ENCODE data around the gene CDIPT. TPM values are rescaled to one million over a fixed set of nuclear protein-coding genes. Genes with fewer than 3 reads are reported as not detected.

CDIPT gene
- 59.4 and 102 TPM in 2 replicates for total RNA-seq

DNA sequence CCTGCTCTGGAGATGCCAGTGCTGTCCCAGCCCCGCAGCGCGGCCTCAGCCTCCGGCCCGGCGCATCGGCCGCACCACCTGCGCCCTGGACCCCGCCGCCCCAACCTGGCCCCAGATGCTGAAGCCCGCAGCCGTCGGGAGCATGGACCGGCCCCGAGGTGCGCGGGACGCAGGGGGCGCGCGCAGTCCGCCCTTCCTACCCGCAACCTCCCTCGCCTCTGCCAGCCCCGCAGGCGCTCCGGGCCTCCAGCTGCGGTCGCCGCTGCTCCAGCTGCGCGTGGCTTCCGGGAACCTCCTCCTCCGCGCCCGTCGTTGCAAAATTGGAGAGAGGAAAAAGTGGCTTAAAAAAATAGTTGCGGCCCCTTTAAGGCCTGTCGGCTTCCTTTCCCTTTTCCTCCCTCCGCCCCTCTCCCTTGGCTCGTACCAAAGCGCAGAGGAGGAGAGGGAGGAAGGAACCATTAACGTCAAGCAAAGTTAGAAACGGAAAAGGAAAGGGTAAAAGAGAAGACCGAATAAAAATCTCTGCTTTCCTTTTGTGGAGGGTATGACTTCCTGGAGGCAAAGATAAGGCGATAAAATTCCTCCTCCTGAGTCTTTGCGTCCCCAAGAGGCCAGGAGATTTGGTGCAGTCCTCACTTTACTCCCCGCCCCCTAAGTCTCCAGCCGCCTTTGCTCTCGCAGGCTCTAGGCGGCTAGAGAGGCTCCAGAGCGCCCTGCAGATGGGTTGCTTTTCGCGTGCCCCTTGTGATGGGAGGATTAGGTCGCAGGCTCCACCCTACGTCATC is at the start of gene CDIPT:
CDIPT (minus strand) TSS at position 343 of the 785 bp plus-strand sequence. CDS start 369 bp downstream, outside the sequence.

GRCh38 chr16:29900102-29900887 is 37.3 kb upstream of the CDIPT start, which contains the start of gene ASPHD1:
TSS of gene ASPHD1 (plus strand) at chr16:29900488. CDS start at chr16:29900972, 484 bp downstream.

GRCh38 chr16:29899516-29900101 is 36.6 kb upstream of the CDIPT start, which contains the start of gene SEZ6L2:
TSS of gene SEZ6L2 (minus strand) at chr16:29899550. CDS start at chr16:29899019, 531 bp downstream.

GRCh38 chr16:29820271-29820701 is 42.7 kb downstream of the CDIPT start, which contains the start of gene MVP:
TSS of gene MVP (plus strand) at chr16:29820462. CDS start at chr16:29830550, 10,088 bp downstream.

DNA sequence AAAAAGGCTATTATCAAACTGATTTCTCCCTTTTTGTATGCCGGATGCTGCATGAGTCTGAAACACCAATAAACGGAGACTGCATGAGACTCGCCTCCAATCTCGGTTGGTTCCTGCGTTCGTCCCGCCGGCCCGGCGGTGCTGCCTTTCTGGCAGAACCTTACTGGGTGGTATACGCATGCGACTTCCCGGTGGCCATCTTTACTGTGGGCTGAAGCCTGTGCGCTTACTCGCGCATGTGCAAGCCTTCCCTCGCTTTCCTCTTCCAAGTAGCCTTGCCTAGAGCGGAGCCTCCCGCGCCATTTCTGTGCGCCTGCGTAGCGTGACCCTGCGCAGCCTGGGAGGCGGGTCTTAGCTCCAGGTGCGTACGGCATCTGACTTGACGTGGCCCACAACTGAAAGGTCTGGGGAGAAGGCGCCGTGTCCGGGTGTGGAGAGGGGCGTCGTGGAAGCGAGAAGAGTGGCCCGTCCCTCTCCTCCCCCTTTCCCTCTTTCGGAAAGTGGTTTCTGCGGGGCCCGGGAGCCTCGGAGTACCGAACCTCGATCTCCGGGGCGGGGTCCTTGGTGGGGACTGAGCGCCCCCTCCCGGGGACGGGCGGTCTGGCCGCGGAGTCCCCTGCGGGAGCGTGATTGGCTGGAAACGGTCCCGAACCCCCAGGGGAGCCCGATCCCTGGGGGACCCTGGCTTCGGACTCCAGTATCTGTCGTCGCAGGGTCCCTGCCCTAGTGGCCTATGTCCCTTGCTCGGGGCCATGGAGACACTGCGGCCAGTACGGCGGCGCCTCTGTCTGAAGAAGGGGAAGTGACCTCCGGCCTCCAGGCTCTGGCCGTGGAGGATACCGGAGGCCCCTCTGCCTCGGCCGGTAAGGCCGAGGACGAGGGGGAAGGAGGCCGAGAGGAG is 47.0 kb downstream of the CDIPT start, which contains the start of gene PAGR1:
PAGR1 (plus strand) TSS at position 360 of the 901 bp plus-strand sequence; CDS start at position 734, 374 bp downstream.

GRCh38 chr16:29811896-29812665 is 50.9 kb downstream of the CDIPT start, which contains the start of gene PRRT2:
TSS of gene PRRT2 (plus strand) at chr16:29812193. CDS start at chr16:29813055, 862 bp downstream.

Other genes starting within 250 kb of the CDIPT start
- not detected in 2 replicates for gene SPN, start 200.0 kb downstream of the CDIPT start, total RNA-seq
- 101 and 156 TPM in 2 replicates for gene QPRT, start 184.0 kb downstream of the CDIPT start, total RNA-seq
- gene C16orf54, start 117.2 kb downstream of the CDIPT start, total RNA-seq: not detected in 2 replicates
- not detected in 2 replicates for gene ZG16, start 85.0 kb downstream of the CDIPT start, total RNA-seq
- 33.2 and 134 TPM in 2 replicates for gene KIF22, start 72.5 kb downstream of the CDIPT start, total RNA-seq
- 128 and 170 TPM in 2 replicates for gene MAZ, start 56.7 kb downstream of the CDIPT start, total RNA-seq
- gene PRRT2, start 51.0 kb downstream of the CDIPT start, total RNA-seq: 1.8 and 2.9 TPM in 2 replicates
- 21.1 and 30.1 TPM in 2 replicates for gene PAGR1, start 47.1 kb downstream of the CDIPT start, total RNA-seq
- gene MVP, start 42.8 kb downstream of the CDIPT start, total RNA-seq: 413 and 417 TPM in 2 replicates
- gene SEZ6L2, start 36.3 kb upstream of the CDIPT start, total RNA-seq: 2.1 and 10.0 TPM in 2 replicates
- gene ASPHD1, start 37.3 kb upstream of the CDIPT start, total RNA-seq: 9.1 and 9.4 TPM in 2 replicates
- gene KCTD13, start 63.0 kb upstream of the CDIPT start, total RNA-seq: 13.2 and 14.3 TPM in 2 replicates
- gene TMEM219, start 98.9 kb upstream of the CDIPT start, total RNA-seq: 49.6 and 86.6 TPM in 2 replicates
- 56.2 and 62.0 TPM in 2 replicates for gene TAOK2, start 110.6 kb upstream of the CDIPT start, total RNA-seq
- 9.0 and 15.5 TPM in 2 replicates for gene HIRIP3, start 132.4 kb upstream of the CDIPT start, total RNA-seq
- 17.2 and 47.3 TPM in 2 replicates for gene INO80E, start 133.0 kb upstream of the CDIPT start, total RNA-seq
- gene DOC2A, start 147.8 kb upstream of the CDIPT start, total RNA-seq: 0.22 and 0.62 TPM in 2 replicates
- not detected in 2 replicates for gene C16orf92, start 160.0 kb upstream of the CDIPT start, total RNA-seq
- 0.22 TPM in 1 of 2 replicates, not detected in the other for gene TLCD3B, start 168.0 kb upstream of the CDIPT start, total RNA-seq
- 528 and 721 TPM in 2 replicates for gene ALDOA, start 202.5 kb upstream of the CDIPT start, total RNA-seq
- gene PPP4C, start 212.8 kb upstream of the CDIPT start, total RNA-seq: 226 and 306 TPM in 2 replicates
- gene TBX6, start 228.7 kb upstream of the CDIPT start, total RNA-seq: 0.11 and 0.12 TPM in 2 replicates
- gene YPEL3, start 233.0 kb upstream of the CDIPT start, total RNA-seq: 4.6 and 5.5 TPM in 2 replicates

Measured in uterine smooth muscle cell (primary cell).